NCI-H526 (cell line): ENCODE data around the gene POU5F1.
"Not testable (repeated sequence)": the region's sequence is repeated elsewhere in the genome, so short reads cannot be mapped to it uniquely, and the experiment has no call there.

Experiments used
- DNase-seq, 2 experiments: peaks; one replicate each; lab custom pipeline; 2025; lab: John Stamatoyannopoulos, UW

Gene POU5F1

DNA sequence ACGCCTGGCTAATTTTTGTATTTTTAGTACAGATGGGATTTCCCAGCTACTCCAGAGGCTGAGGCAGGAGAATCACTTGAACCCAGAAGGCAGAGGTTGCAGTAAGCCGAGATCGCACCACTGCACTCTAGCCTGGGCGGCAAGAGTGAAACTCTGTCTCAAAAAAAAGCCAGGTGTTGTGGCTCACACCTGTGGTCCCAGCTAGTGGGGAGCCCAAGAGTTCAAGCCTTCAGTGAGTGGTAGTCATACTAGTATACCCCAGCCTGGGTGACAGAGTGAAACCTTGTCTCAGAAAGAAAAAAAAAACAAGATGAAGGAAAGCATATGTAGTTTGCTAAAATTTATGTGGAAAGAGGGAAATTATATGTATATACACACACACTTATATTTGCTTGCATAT is 20.0 kb upstream of the POU5F1 start:
- DNase-seq, result no peak

DNA sequence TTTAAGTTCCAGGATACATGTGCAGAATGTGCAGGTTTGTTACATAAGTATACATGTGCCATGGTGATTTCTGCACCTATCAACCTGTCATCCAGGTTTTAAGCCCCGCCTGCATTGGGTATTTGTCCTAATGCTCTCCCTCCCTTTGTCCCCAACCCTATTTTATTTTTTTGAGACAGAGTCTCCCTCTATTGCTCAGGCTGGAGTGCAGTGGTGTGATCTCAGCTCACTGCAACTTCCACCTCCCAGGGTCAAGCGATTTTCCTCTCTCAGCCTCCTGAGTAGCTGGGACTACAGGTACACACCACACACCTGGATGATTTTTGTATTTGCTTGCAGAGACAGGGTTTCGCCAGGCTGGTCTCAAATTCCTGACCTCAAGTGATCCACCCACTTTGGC is 18.7 kb upstream of the POU5F1 start:
- DNase-seq, result not testable (repeated sequence)

DNA sequence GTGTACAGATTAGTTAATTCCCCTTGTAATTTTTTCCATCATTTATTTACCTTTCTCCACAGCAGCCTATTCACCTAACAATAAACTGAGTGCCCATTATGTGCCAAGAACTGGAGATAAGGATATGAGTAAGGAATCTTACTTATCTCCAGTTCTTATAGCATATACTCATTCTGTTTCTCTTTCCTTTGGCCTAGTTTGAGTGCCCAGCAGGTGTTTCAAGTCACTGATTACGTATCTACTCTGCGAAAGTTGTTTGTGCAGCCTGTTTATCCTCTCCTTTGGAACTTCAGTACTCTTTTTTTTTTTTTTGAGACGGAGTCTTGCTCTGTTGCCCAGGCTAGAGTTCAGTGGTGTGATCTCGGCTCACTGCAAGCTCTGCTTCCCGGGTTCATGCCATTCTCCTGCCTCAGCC is 17.3 kb upstream of the POU5F1 start:
- DNase-seq, result no peak

DNA sequence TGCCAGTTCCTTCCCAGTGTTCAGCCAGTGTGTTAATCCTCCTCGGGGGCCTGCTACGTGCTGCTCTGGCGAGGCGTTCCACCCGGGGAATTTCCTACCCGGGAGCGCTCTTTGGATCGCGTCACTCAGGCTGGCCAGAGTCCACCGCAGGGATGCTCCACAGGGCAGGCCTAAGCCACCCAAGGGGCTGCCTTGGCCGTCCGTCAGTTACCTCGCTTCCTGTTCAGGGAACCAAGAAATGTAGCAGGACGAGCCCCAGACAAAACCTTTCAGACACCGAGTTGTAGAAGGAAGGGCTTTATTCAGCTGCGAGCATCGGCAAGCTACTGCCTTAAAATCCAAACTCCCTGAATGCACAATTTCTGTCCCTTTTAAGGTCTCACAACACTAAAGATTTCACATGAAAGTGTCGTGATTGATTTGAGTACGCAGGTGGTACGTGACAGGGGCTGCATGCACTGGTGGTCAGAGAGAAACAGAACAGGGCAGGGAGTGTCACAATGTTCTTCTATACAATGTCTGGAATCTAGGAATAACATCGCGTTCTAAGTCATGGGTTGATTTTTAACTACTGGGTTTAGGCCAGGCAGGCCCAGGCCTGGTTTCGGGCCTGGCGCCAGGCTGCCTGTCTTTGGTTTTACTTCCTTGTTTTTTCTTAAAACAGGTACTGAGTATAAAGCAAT is 15.7 kb upstream of the POU5F1 start:
- DNase-seq, result no peak

DNA sequence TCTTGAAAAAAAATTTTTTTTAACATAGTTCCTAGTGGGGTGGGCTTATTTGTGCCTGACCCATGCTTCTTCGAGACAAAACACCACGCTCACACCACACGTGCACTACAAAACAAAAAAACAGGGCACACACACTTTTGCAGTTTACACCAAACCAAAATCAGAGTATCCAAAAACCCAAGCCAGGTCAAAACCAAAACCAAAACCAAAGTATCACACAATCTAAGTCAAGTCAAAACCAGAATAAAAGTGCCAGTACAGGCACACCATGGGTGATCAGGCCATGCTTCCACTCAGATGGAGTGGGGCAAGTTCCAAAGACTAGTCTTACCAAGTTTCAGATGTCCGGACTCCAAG is 15.2 kb upstream of the POU5F1 start:
- DNase-seq, result not testable (repeated sequence)

DNA sequence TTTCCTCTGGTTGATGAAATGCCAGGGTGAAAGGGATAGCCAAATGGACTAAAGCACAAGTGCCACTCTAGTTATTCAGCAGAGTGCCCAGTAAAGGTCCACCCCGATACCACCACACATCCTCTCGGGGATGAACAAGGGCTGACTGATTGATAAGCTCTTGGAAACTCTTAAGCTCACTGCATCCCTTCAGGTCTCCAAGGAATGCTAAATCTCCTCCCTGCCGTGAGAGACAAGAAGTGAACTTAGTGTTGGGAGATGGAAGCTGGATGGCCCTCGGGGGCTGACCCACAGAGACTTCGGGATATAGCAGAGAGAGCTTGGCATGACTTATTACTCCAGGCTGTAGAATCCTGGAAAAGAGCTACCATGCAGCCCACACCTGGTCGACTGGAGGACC is 13.4 kb upstream of the POU5F1 start:
- not testable (repeated sequence) for DNase-seq

DNA sequence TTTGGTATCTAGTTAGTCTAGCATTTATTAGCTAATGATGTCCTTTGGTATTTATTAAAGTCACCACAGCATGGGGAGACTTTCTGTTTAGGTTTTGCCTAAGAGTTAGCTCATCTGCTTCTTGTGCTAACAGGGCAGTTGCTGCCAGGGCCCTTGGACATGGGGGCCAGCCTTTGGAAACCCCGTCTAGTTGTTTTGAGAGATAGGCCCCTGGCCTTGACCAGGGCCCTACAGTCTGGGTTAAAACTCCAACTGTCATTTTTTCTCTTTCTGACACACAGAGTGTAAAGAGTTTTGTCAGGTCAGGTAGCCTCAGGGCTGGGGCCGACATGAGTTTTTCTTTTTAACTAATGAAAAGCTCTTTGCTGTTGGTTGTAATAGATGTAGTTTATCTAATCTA is 12.8 kb upstream of the POU5F1 start:
- DNase-seq, result not testable (repeated sequence)

DNA sequence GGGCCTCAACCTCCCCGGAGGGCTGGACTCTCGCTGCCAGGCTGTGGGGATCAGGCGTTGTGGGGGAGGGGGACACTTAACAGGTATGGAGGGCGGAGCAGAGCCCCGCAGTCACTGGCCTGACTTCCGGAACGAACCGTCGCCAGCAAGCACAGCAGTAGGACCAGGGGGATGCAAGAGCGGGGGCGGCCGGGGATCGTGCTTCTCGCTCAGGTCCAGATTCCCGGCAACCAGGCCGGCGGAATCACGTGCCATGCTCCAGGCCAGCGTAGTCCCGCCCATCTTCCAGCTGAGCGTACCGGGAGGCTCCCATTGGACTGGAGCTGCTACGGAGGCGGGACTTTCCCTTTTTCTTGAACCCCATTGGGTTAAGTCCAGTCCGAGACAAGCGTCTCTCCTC is 10.0 kb upstream of the POU5F1 start:
- no peak for DNase-seq

DNA sequence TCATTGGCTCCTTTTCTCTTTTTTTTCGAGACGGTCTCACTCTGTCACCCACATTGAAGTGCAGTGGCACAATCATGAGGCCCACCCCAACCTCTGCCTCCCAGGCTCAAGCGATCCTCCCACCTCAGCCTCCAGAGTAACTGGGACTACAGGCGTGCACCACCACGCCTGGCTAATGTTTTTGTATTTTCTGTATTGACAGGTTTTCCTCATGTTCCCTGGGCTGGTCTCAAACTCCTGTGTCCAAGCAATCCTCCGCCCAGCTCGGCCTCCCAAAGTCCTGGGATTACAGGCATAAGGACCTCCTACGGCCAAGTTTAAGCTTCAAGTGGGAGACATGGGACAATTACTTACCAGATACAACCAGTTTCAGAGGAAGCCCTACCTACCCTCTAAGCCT is 9.4 kb upstream of the POU5F1 start:
- no peak for DNase-seq

DNA sequence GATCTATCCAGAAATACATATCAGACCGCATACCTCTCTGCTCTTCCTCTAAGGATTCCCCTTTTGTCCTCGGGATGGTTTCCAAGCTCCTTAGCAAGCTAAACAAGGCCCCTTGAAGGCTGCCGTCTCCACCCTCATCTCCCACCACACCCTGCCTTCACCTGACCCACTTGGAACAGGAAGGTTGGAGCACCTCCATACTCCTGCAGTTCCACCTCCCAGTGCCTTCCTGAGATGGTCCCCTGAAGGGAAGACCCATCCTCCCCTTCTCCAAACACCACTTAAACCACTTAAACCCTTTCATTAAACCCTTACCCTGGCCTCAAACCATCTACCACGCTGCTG is 8.5 kb upstream of the POU5F1 start:
- DNase-seq, result no peak

DNA sequence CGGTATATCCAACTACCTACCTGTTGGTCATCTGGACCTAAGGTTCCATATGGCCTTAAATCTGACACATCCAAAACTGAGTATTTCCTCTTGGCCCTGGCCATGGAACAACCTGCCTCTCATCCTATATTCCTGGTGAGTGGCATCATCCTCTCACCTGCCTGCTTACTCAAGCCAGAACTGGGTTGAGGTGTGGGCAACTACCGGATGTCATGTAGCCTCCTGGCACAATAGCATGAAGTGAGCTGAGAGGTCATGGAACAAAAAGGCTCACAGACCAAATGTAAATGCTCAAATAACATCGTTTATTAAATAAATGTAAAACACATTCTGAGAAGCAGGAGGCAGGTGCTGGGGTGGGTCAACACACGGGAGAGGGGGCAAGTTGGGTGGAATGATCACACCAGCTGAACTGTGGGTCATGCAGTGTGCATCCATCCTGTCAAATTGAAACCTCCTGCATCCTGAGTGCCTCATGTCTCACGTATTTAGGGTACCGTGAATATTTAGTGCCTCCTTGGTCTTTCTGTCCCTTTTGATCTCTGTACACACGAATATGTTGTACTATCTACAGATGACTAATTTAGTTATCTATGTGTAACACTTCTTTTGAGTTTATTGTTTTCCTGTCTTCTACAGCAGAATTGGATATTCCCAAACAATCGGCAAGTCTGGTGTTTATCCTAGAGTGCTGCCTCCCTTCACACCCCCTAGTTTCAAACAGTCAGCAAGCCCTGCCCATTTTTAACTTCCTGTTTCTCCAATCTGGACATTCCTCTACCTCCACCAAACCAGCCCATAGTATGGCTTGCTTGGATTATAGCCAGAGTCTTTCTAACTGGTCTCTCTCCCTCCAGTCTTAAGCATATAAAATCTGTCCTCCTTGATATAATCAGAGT is 7.9 kb upstream of the POU5F1 start:
- DNase-seq, result no peak

DNA sequence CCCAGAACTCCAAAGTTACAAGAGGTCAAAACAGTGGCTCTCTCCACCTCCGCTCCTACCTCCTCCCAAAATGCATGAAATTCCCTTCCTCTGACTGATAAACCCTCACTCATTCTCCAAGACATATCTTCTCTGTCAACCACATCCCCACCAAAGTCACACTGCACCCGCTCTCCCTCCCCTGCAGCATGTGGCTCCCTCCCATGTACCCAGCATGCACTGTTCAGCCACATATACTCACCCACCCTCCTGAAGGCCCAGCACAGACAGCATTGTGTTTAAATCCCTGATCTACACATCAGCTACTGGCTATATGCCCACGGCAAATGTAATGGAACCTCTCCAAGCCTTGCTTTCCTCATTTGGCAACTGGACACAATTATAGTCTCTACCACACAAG is 5.5 kb upstream of the POU5F1 start:
- DNase-seq, result no peak

DNA sequence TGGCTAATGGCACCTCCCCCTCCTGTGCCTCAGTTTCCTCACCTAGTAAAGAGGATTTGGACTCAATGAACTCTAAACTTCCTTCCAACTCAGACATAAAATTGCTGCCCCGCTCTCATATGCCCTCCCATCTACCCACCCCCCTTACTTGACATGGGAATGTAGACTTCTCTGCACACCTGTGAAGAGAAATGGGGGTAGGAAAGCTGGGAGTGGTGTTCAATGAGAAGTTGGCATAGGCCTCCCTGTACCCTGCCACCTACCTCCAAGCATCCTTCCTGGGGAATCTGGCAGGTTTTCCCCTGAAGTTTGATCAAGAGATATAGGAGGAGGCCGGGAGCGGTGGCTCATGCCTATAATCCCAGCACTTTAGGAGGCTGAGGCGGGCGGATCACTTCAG is 3.9 kb upstream of the POU5F1 start:
- DNase-seq, result no peak

DNA sequence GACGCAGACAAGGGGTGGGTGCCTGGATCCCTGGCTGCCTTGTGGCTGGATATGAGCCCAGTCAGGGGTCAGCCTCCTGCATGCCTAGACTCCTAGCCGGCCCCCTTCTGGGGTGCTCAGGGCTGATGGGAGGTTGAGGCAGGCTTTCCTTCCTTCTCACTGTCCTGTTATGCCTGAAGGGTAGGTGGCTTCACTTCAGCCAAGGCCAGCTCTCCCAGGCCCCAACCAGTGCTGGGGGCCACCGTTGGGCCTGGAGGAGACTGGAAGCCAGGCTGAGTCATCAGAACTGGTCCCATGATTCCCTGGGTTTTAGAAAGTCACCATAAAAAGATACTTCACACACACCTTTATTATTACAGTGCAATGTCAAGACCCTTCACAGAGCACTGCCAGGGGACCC is 2.9 kb upstream of the POU5F1 start:
- no peak for DNase-seq

DNA sequence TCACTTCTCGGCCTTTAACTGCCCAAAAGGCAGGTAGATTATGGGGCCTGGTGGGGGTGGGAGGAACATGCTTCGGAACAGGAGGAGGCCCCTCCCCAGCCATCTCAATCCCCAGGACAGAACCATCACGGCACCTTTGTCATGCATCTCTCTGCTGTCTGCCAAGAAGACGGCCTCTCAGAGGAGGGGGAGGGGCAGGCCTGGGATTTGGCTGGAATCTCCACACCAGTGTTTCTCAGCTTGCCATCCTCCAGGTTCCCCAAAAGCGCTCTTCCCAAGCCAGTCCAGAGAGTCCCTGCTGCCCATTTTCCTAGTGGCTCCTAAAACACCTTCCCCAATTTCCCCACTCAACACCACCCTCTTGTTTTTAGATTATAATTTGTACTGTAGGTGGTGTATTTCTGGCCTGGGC is 2.5 kb upstream of the POU5F1 start:
- DNase-seq, result no peak

DNA sequence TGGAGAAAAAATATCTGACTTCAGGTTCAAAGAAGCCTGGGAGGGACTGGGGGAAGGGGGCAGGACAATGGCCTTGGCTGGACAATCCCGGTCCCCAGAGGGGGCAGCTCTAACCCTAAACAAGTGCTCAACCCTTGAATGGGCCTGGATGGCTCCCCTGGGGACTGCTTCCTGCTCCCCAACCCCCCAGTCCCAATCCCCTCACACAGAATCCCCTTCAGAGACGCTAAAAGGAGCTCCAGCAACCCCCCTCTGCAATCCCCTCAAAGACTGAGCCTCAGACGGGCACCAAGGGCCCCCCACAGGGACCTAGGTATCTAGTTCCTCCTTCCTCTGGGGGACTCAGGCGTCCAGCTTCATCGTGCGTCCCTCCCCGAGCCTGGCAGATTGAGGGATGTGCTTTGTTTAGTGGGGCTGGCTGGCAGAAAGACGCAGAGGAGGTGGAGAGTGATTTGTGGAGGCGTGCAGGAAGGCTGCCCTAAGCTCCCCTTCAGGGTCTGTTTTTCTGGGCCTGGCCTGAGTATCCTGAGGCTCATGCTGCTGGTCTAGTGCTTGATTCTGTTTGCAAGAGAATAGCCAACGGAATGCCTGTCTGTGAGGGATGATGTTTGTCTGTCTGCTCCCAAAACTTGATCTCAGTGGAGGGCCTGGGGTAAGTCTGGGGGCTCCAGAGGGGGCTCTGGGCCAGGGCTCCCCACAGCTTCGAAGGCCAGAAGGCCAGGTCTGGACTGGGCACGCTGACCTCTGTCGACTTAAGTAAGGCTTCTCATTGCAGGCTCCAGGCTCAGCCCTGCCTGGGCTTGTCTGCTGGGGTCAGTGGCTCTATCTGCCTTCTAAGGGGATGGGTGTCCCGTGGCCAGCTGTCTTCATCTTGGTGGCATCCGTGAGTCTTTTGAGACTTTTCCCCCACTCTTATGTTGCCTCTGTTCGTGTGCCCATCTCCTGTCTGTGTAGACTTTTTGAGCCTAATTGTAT is 1.7 kb upstream of the POU5F1 start:
- no peak for DNase-seq

DNA sequence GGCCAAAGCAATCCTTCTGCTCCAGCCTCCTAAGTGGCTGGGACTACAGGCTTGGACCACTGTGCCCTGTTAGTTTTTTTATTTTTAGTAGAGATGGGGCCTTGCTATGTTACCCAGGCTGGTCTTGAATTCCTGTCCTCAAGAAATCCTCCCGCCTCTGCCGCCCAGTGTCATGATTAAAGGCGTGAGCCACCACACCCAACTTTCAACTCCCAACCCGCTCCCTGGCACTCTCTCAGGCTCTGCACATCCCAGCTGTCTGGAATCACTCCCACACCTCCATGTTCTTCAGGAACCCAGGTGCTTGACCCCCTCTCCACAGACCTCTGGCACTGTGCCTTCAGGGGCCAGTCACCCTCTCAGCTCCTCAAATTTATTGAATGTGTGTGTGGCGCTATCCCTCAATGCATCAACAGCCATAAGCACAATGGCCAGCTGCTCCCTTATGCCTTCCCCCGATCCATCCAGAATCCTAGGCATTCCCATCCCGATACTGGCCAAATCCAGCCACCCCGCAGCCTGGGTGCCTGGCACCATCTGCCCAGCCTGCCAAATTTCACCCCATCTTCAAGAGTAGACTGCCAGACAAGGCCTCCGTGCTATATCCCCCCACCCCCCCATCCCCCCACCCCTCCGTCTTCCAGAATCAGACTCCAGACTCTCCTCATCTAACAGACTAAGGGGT is 647 bp upstream of the POU5F1 start:
- DNase-seq, result no peak

DNA sequence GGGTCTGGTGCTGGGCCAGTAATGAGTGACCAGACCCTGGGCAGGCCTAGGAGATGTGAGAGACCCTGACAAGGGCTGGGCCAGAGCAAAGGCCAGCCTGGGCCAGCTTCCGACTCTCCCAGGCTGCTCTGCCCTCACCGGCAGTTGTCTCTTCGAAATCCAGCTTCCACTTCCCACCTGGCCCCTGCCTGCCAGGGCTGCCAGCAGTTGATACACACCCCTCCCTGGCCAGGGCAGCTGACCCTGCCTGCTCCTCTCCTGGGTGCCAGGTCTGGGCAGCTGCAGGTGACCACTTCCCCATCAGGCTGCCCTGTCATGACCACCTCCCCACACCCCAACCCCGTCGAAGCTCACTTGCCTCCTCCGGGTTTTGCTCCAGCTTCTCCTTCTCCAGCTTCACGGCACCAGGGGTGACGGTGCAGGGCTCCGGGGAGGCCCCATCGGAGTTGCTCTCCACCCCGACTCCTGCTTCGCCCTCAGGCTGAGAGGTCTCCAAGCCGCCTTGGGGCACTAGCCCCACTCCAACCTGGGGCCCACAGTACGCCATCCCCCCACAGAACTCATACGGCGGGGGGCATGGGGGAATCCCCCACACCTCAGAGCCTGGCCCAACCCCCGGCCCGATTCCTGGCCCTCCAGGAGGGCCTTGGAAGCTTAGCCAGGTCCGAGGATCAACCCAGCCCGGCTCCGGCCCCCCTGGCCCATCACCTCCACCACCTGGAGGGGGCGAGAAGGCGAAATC is 453 bp downstream of the POU5F1 start:
- not testable (repeated sequence) for DNase-seq

DNA sequence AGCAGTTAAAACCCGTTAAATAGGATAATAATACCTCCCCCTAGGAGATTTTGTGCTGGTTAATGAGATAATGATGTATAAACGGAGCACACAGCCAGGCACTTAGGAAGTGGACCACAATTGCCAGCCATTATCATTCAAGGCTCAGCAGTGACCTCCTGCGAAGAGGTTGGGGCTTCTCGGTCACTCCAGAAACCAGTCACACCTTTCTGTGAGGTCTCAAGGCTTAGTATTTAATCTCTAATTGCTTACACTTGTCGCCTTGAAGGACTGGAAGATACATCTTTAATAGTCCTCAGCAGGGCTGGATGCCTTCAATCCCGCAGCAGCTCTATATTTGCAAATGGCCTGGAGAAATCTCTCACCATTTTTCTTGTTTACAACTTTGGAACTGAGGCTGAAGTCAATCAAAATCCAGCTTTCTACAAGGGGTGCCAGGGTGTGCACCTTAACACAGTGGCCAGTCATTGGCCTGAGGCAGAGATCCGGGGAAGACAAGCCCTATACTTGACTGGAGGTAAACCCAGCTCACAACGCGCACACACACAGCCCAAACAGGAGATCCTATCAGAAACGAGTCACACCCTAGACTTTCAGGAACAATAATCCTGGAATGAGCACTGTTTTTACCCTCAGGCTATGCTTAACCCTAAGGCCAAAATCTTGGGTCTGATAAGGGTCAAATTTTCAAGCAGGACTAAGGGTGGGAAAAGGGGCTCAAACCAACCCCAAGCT is 1.2 kb downstream of the POU5F1 start:
- DNase-seq, result no peak

DNA sequence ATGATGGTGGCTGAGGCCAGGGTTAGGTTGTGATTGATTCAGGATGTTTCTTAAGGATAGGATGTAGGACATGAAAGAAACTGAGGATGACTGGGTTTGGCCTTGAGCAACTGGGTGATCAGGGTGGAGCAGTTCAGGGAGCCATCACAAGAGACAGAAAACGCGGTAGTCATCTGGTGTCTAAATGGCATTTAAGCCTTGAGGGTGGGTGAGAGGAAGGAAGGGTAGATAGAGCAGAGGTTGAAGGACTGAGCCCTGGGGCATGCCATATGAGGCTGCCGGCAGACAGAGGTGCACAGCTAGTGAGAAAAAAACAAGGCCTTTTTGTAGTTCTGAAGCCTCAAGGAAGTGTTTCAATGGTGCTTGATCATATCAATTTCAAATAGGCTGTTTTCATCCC is 1.9 kb downstream of the POU5F1 start:
- DNase-seq, result no peak

DNA sequence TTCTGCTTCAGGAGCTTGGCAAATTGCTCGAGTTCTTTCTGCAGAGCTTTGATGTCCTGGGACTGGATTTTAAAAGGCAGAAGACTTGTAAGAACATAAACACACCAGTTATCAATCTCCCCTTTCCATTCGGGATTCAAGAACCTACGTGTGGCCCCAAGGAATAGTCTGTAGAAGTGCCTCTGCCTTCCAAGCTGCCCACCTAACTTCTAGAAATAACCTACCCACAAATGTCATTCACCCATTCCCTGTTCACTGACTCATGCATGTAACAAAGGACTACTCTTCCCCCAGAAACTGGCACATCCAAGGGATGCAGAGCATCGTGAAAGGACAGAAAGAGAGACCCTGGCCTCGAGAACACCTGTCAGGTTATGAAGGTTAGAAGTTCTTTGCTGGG is 4.5 kb downstream of the POU5F1 start:
- DNase-seq, result no peak
